GM19025 (cell line): ENCODE results near the gene HAPLN3.

Experiments
- ATAC-seq: cut with Tn5 transposase; IDR thresholded peaks from one replicate; pipeline ENCODE4 v1.9.1; 2021; ENCODE audit warnings: mild to moderate bottlenecking, low read depth, moderate library complexity; ENCODE audit not compliant: unreplicated experiment

The HAPLN3 gene

GRCh38 chr15:88897456-88898194, 2.3 kb upstream of the HAPLN3 start:
- ATAC-seq: no peak

DNA sequence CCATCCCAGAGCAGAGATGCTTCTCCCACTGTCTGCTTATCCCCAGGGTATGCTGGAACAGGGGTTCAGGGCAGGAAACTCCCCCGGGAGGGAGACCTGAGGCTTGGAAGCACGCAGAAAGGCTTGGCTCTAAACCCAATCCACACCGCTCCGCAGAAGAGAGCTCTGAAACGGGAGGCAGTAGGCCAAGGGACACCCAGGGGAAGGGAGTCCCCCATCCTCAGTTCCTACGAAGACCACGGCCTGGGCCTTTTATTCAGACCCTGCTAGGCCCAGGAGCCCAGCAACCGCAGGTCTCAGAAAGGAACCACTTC, 1.8 kb upstream of the HAPLN3 start:
- ATAC-seq: no peak

GRCh38 chr15:88896333-88897033, 1.1 kb upstream of the HAPLN3 start:
- no peak for ATAC-seq

GRCh38 chr15:88894348-88894818, 961 bp downstream of the HAPLN3 start:
- ATAC-seq: no peak

DNA sequence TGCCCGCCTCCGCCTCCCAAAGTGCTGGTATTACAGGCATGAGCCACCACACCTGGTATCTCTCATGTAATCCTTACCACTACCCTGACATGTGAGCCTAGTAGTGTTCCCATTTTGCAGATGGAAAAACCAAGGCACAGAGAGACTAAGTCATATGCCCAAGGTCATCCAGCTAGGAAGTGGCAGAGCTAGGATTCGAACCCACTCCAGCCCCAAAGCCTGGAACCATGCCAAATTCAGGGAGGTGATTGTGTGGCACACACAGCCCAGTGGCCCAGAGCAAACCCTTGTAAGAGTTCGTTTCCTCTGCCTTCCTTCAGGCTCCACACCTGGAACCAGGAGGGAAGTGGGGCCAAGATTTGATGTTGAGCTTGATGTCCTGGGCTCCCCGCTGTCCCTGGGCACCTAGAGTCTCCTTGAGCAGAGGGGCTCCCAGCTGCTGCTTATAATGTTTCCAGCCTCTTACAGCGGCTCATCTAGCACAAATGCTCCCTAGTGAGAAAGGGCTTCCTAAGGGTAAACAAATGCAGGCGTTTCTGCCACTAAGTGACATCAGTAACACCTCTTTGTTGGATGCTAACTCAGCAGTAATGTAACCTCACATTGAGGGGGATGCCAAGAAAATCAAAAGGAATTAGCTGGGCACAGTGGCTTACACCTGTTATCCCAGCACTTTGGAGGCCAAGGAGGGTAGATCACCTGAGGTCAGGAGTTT, 3.6 kb downstream of the HAPLN3 start:
- no peak for ATAC-seq

DNA sequence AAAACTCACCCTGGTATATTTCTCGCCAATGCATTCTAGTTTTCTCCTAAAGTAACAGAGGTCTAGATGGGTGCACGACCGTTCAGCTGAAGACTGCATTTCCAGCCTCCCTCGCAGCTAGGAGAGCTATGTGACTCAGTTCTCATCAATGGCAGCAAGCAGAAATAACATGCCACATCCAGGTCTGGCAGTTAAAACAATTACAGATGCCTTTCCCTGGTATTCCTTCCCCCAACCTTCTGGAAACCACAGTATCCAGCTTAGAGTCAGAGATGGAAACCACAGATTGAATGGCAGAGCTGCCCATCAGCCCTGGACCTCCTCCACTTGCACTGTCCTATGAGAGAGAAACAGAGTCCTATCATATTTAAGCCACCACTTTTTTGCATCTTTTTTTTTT, 4.8 kb downstream of the HAPLN3 start:
- no peak for ATAC-seq

DNA sequence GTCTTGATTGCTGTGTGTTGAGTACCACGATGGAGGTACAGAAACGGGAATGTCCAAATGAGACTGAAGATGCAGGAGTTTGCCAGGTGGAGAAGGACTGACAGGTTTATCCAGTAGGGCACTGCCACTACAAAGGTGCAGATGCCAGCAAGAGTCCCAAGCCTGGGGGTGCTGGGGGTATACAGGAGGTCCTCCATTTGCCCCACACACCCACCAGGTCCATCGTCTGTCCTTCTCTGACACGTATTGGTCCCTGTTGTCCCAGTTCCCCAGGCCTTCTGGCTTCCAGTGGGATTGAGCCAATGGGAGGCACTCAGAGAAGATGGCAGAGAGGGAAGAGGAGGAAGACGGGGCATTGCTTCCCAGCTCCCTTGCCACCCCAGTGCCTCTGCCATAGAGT, 6.6 kb downstream of the HAPLN3 start:
- no peak for ATAC-seq

DNA sequence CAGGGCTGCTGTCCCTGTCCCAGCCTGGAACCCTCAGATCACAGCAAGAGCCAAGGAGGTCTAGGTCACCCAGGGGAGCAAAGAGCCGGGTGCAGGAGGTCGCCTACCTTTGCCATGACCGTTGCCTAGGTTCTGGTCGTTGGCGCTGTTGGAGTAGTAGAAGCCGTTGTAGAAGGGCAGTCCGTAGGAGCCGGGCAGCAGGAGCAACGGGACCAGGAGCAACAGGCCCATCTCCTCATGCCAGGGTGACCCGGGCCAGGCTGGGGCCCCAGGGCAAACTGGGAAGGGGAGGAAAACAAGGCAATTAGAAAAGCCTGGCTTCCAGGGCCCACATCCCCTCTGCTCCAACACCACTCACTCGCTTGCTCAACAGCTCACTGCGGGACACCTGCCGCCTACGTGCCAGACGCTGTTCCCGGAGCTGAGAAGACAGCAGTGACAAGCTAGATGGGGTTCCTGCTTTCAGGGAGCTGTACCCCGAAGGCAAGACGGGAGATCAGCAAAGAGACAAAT, 8.2 kb downstream of the HAPLN3 start:
- ATAC-seq: no peak

GRCh38 chr15:88882785-88883184, 12.6 kb downstream of the HAPLN3 start:
- ATAC-seq: no peak

DNA sequence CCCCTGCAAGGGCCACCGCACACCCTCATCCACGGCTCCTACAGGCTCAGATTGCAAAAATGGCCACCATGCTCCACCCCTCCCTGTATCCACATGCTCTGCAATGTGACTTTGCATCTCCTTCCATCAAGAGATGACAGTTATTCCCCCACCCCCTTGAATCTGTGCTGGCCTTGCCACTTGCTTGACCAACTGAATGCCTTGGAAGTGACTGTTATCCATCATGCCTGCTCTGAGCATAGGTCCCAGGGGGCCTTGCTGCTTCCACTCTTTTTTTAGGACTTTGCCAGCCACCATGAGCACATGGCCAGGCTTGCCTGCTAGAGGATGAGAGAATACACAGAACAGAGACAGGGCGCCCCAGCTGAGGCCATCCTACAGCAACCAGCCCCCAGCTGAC, 13.6 kb downstream of the HAPLN3 start:
- no peak for ATAC-seq

DNA sequence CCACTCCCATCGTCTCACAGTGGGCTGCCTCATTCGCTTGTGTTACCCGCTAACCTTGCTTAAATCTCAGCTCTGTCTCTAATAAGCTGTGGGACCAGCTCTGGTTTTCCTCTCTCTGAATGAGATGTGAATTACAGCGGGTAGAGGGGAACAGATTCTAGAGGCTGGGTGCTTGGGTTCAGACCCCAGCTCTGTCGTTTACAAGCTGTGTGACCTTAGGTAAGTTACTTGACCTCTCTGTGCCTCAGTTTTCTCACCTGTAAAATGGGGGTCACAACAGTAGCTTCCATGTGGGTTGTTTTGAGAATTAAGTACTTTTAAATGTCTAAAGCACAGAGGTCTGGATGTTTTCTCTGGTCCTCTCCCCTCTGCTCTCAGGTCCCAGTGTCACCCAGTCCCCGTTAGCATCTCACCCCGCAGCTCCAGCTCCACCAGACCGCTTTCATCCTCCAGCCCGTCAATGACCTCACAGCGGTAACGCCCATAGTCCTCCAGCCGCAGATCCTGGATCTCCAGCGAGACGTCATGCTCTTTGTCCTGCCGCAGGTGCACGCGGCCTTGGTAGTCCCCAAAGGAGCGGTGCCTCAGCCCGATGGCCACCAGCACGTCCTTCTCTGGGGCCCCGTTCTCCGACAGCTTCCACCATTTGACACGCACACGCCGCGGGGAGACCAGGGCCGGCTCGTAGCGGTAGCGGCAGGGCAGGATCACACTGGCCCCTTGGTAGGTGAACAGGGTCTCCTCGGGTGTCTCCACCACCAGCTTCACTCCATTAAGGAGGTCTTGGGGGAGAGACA, 14.2 kb downstream of the HAPLN3 start:
- no peak for ATAC-seq

DNA sequence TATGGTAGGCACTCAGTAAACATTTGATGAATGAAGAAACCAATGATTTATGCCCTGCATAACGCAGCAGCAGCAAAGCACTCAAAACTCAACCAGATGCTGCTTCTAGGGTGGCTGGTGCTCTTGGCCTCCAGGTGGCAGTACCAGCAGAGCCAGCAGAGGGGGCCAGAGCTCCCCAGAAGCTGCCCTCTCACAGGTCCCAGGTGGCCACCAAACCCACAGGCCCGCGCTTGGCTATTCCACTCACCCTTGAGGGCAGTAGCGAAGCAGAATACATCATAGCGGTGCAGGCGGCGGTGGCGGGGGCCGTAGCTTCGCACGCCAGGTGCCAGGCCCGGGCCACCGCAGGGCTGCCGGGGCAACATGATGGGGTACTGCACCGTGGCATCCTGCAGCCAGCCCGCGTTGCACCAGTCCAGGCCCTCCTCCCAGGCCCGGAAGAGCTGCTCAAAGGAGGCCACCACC, 16.6 kb downstream of the HAPLN3 start:
- ATAC-seq: no peak

DNA sequence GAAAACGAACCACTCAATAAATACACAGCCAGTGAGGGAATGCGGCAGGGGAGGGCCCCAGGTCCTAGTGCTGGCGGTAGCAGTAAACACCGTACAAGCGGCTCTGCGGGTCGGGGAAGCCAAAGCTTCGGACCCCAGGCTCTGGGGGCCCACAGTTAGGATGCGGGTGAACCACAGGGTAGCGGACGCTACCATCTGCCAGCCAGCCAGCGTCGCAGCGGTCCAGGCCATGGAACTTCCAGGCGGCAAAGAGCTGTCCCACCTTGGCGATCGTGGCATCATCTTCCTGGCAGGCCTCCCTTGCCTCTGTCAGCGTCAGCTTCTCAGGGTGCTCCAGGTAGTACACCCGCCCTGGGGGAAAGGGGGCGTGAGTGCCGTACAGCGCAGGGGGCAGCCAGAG, 17.4 kb downstream of the HAPLN3 start:
- ATAC-seq: no peak

- ATAC-seq: no peak
Measured at GRCh38 chr15:88877415-88877814, 17.9 kb downstream of the HAPLN3 start.

- no peak for ATAC-seq
Measured at GRCh38 chr15:88876573-88876972, 18.8 kb downstream of the HAPLN3 start.

DNA sequence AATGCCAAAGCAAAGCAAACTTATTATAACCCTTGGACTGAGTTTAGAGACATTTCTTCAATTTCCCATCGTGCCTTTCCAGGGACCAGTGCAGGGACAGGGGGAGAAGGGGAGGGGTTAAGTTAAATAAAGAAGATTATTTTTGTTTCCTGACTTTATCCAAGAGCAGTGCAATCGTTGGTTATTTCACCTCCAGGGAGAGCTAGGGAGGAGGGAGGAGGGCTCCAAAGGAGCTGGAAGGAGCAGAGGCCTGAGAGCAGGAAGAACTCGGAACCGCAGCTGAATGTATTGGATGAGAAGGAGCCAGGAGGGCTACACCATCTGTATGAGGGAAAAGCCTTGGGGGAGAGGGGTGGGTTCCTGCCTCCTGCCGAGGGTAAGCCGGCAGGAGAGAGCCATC, 20.7 kb downstream of the HAPLN3 start:
- ATAC-seq: no peak

DNA sequence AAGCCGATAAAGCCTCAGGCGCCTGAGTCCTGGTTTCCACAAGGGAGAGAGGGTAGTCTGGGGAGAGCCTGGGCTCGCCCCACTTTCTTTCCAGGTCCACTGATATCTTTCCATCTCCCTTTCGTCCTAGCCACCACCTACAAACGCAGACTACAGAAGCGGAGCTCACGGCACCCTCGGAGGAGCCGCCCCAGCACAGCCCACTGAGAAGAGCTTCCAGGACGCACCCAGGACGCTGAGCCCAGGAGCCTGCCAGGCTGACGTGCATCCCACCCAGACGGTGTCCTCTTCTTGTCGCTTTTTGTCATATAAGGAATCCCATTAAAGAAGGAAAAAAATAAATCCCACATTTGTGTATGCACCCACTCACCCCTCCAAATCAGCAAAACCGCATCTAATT, 21.1 kb downstream of the HAPLN3 start:
- ATAC-seq: no peak

- ATAC-seq: no peak
Measured at GRCh38 chr15:88873786-88874185, 21.6 kb downstream of the HAPLN3 start.

DNA sequence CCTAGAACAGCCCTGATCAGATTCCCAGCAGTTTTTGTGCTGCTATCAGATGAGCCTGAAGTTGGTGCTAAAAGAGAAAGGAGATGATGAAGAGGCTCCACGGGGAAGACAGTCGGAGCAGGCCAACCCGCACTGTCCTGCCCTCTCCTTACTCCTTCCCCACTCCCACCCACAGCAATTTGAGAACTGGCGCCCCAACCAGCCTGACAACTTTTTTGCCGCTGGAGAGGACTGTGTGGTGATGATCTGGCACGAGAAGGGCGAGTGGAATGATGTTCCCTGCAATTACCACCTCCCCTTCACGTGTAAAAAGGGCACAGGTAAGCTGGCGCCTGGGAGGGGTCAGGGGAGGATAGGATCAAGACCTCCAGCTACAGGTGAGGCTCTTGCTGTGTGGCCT, 22.6 kb downstream of the HAPLN3 start:
- ATAC-seq: no peak

GRCh38 chr15:88872106-88872505, 23.2 kb downstream of the HAPLN3 start:
- no peak for ATAC-seq

DNA sequence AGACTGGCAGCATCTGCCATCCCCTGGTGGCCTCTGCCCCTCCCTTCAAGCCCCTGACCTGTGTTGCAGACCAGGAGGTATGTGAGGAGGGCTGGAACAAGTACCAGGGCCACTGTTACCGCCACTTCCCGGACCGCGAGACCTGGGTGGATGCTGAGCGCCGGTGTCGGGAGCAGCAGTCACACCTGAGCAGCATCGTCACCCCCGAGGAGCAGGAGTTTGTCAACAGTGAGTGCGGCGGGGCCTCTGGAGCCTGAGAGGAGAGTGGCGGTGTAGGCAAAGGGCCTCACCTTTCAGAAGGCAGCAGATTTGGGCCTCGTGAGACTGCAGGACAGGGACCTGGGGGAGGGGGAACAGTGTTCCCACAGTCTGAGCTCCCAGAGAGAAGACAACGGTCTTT, 24.0 kb downstream of the HAPLN3 start:
- ATAC-seq: no peak
